Activated B cell treated with CpG ODN at 0.5 μM for 24 hours (primary cell): ENCODE measurements around the gene FAM3B. TPM values are rescaled to one million over a fixed set of nuclear protein-coding genes. Genes with fewer than 3 reads are reported as not detected.
"Not testable (repeated sequence)": the region's sequence is repeated elsewhere in the genome, so short reads cannot be mapped to it uniquely, and the experiment has no call there.

ENCODE experiments used
- ATAC-seq: fragments of 200-7000 bp; cut with Tn5 transposase; one replicate; pipeline ENCODE4 v1.10.0; 2021; ENCODE audit warnings: low read depth, mild to moderate bottlenecking, moderate library complexity
- CTCF ChIA-PET: fragments of 350-600 bp; sonication (Branson Sonifier 250); formaldehyde crosslinking; loops from one replicate; lab custom pipeline; 2021; ENCODE audit warnings: antibody characterized with exemption; lab: Charles Lee
- POLR2A ChIA-PET: fragments of 350-600 bp; sonication (Branson Sonifier 250); formaldehyde crosslinking; loops from one replicate; lab custom pipeline; 2021; ENCODE audit warnings: antibody characterized with exemption; lab: Charles Lee
- DNase-seq: peaks from one replicate; pipeline ENCODE4 v3.0.0; 2022
- H3K27ac Mint-ChIP-seq: one replicate; pipeline ENCODE4 v1.8.0; 2020; ENCODE audit warnings: mixed read lengths
- H3K27me3 Mint-ChIP-seq: one replicate; pipeline ENCODE4 v1.8.0; 2021; ENCODE audit warnings: mixed read lengths
- H3K36me3 Mint-ChIP-seq: one replicate; pipeline ENCODE4 v1.8.0; 2021; ENCODE audit warnings: low read depth, mixed read lengths
- H3K4me1 Mint-ChIP-seq: one replicate; pipeline ENCODE4 v1.8.0; 2021; ENCODE audit warnings: mixed read lengths
- H3K4me3 Mint-ChIP-seq: one replicate; pipeline ENCODE4 v1.8.0; 2020; ENCODE audit warnings: mild to moderate bottlenecking, mixed read lengths
- H3K9me3 Mint-ChIP-seq: one replicate; pipeline ENCODE4 v1.8.0; 2020; ENCODE audit warnings: mixed read lengths
- CTCF ChIP-seq: fragments of 200-600 bp; IDR thresholded peaks from one replicate; pipeline ENCODE4 v1.8.0; 2022; ENCODE audit warnings: antibody characterized with exemption, mild to moderate bottlenecking
- intact Hi-C: fragments of 100-400 bp; cut with micrococcal nuclease; formaldehyde crosslinking; loops from one replicate; pipeline ENCODE4 v1.15.1; 2024
- total RNA-seq: library from RNA; stranded (reverse); gene quantifications from 2 replicates; pipeline ENCODE4 v1.2.3, GENCODE V29; 2022

Gene FAM3B
- total RNA-seq, 1 donor from 2014 or later: not detected

- no peak for TF ChIP-seq CTCF
- Mint-ChIP-seq H3K27ac (no peak overlapping the region), H3K4me1 (no peaks in the 10 kb centered on the region), H3K9me3 (peaks cover 3% of the 10 kb centered on the region), H3K36me3 (no peaks in the 10 kb centered on the region), H3K27me3 (peaks cover 14% of the 10 kb centered on the region), H3K4me3 (no peak overlapping the region)
- DNase-seq: no peak
- ChIA-PET CTCF (no interaction called here), POLR2A (no interaction called here)
- no peak for ATAC-seq
- intact Hi-C loops: no loop called here
Observed at GRCh38 chr21:41304068-41304720, 12.4 kb upstream of the FAM3B start.

GRCh38 chr21:41307219-41307618 lies 9.4 kb upstream of the FAM3B start:
- Mint-ChIP-seq H3K27me3 (peaks cover 18% of the 10 kb centered on the region), H3K27ac (no peak overlapping the region), H3K36me3 (no peaks in the 10 kb centered on the region), H3K9me3 (peaks cover 2% of the 10 kb centered on the region), H3K4me3 (no peak overlapping the region), H3K4me1 (no peaks in the 10 kb centered on the region)
- intact Hi-C loops: no loop called here
- no peak for DNase-seq
- ATAC-seq: no peak
- CTCF ChIA-PET: no interaction called here
- POLR2A ChIA-PET: no interaction called here
- TF ChIP-seq CTCF: no peak

GRCh38 chr21:41313285-41314164 lies 3.1 kb upstream of the FAM3B start:
- H3K27me3 Mint-ChIP-seq: peaks cover 29% of the 10 kb centered on the region

GRCh38 chr21:41315726-41316125 lies 875 bp upstream of the FAM3B start:
- POLR2A ChIA-PET: interaction anchor here (0.6 kb wide), 1 partner anchor 210 kb away, joined by 4 read pairs; no protein-coding TSS in a partner anchor
- H3K4me1 Mint-ChIP-seq: peaks cover 3% of the 10 kb centered on the region
- H3K36me3 Mint-ChIP-seq: no peaks in the 10 kb centered on the region
- TF ChIP-seq CTCF: no peak
- H3K27me3 Mint-ChIP-seq: peaks cover 36% of the 10 kb centered on the region
- H3K9me3 Mint-ChIP-seq: no peaks in the 10 kb centered on the region
- DNase-seq: no peak
- CTCF ChIA-PET: no interaction called here
- no peak for ATAC-seq
- H3K4me3 Mint-ChIP-seq: no peak overlapping the region
- intact Hi-C loops: no loop called here
- H3K27ac Mint-ChIP-seq: no peak overlapping the region

More at GRCh38 chr21:41313285-41314164, 3.1 kb upstream of the FAM3B start:
- CTCF ChIA-PET, H3K27ac Mint-ChIP-seq, H3K4me1 Mint-ChIP-seq, H3K4me3 Mint-ChIP-seq, intact Hi-C loops, H3K9me3 Mint-ChIP-seq, ATAC-seq, DNase-seq, H3K36me3 Mint-ChIP-seq, POLR2A ChIA-PET: not testable (repeated sequence)

DNA sequence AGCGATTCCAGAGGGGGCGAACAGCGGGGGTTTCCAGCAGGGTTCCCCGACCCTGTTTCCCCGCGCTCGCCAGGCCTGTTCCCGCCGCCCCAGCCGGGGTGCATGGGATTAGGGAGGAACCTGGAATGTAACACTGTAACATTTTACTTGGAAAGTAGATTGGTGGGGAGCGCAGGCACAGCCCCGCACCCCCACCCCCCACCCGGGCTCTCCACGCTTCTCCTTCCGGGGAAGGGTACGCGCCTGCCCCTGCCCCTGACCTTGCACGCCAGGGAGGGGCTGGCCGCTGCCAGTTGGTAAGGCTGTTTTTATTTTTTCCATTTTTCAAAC lies 427 bp downstream of the FAM3B start:
- ATAC-seq (no peak), DNase-seq (no peak)
- peaks cover 6% of the 10 kb centered on the region for H3K4me1 Mint-ChIP-seq
- no peaks in the 10 kb centered on the region for H3K9me3 Mint-ChIP-seq
- CTCF ChIA-PET: interaction anchor here (1.6 kb wide), 1 partner anchor 52 kb away, joined by 3 read pairs; no protein-coding TSS in a partner anchor
- POLR2A ChIA-PET: no interaction called here
- peaks cover 43% of the 10 kb centered on the region for H3K27me3 Mint-ChIP-seq
- no peak overlapping the region for H3K27ac Mint-ChIP-seq
- intact Hi-C loops: no loop called here
- H3K36me3 Mint-ChIP-seq: no peaks in the 10 kb centered on the region
- H3K4me3 Mint-ChIP-seq: no peak overlapping the region
- no peak for TF ChIP-seq CTCF
